K562 treated with DMSO at 1 percent for 4 hours (cell line): Measurements from ENCODE around the gene PRX. TPM values are rescaled to one million over a fixed set of nuclear protein-coding genes. Genes with fewer than 3 reads are reported as not detected.

ENCODE experiments used
- total RNA-seq: library from RNA; unstranded; fragments of 300-600 nt; gene quantifications from 2 replicates; pipeline ENCODE4 v1.2.3, GENCODE V29; 2022; ENCODE audit not compliant: insufficient read depth

The PRX gene
- total RNA-seq = 4.9 and 5.4 TPM in 2 replicates

GRCh38 chr19:40413291-40413845, at the start of gene PRX:
Gene PRX, minus strand, starts transcription at chr19:40413378. Its CDS starts 5,446 bp downstream, at chr19:40407932.

GRCh38 chr19:40444000-40444824, 31.0 kb upstream of the PRX start, which contains the start of gene SERTAD3:
Gene SERTAD3, minus strand, starts transcription at chr19:40444335. Its CDS starts 2,255 bp downstream, at chr19:40442080.

GRCh38 chr19:40425450-40426287, 12.5 kb upstream of the PRX start, which contains the start of gene SERTAD1:
Gene SERTAD1, minus strand, starts transcription at chr19:40425992. Its CDS starts 2,446 bp downstream, at chr19:40423546.

DNA sequence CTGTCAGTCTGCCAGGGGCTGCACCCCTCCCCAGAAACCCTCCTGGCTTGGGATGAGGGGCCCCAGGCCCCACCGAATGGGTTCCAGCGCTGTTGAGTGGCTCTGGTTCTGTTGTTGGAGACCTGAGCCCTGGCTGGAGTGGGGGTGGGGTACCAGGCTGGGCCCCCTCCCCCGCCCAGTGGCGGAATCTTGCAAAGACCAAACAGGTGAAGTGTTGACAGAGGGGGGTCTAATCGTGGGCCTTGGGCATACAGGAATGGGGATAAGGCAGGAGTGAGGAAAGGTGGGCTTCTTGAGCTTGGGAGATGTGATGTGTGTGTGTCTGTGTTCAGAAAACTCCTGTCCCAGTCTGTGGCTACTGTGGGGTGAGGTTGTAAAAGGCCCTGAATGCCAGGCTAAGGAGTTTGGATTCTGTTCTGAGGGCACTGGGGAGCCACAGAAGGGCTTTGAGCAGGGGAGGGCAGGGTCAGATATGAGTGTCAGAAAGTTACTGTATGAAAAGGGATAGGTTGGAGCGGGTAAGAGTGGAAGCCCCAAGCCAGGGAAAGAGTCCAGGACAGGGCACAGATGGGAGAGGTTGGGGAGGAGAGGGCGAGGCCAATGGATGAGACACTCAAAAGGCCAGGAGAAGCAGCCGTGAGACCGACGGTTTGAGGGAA, 23.0 kb downstream of the PRX start, which contains the start of gene HIPK4:
TSS of gene HIPK4 (minus strand) at position 98 of the 659 bp plus-strand sequence. CDS start 279 bp downstream, outside the sequence.

GRCh38 chr19:40348125-40348913, 64.9 kb downstream of the PRX start, which contains the start of the genes C19orf47 and PLD3:
Gene C19orf47, minus strand, starts transcription at chr19:40348397. Its CDS starts 6,540 bp downstream, at chr19:40341857.
Gene PLD3, plus strand, starts transcription at chr19:40348695. Its CDS starts 17,789 bp downstream, at chr19:40366484.

Other genes with a start within 250 kb of the PRX start
- 11.2 and 12.8 TPM in 2 replicates for gene MAP3K10, start 222.0 kb downstream of the PRX start, total RNA-seq
- not detected in 2 replicates for gene TTC9B, start 195.0 kb downstream of the PRX start, total RNA-seq
- 1.3 and 5.6 TPM in 2 replicates for gene CCNP, start 186.7 kb downstream of the PRX start, total RNA-seq
- gene AKT2, start 128.0 kb downstream of the PRX start, total RNA-seq = 36.2 and 51.9 TPM in 2 replicates
- gene C19orf47, start 65.0 kb downstream of the PRX start, total RNA-seq = 8.1 and 9.8 TPM in 2 replicates
- gene PLD3, start 64.7 kb downstream of the PRX start, total RNA-seq = 756 and 773 TPM in 2 replicates
- 0.24 TPM in 1 of 2 replicates, not detected in the other for gene HIPK4, start 23.2 kb downstream of the PRX start, total RNA-seq
- gene SERTAD1, start 12.6 kb upstream of the PRX start, total RNA-seq = 49.5 and 51.2 TPM in 2 replicates
- gene SERTAD3, start 31.0 kb upstream of the PRX start, total RNA-seq = 15.3 and 22.6 TPM in 2 replicates
- gene BLVRB, start 52.4 kb upstream of the PRX start, total RNA-seq = 1,097 and 1,296 TPM in 2 replicates
- gene SPTBN4, start 53.6 kb upstream of the PRX start, total RNA-seq = 1.8 and 3.7 TPM in 2 replicates
- gene SHKBP1, start 163.5 kb upstream of the PRX start, total RNA-seq = 97.0 and 111 TPM in 2 replicates
- 179 and 282 TPM in 2 replicates for gene LTBP4, start 188.0 kb upstream of the PRX start, total RNA-seq